Breast epithelium (tissue), 4 donors: ENCODE results near the gene ATMIN. TPM values are rescaled to one million over a fixed set of nuclear protein-coding genes. Genes with fewer than 3 reads are reported as not detected.

Source experiments
- DNase-seq, 2 donors: peaks; one replicate each; pipeline ENCODE4 v3.0.0-alpha.2; 2019; ENCODE audit warnings: low spot score in 2 of 2
- H3K27ac ChIP-seq, 2 donors: fragments of 200-600 bp; sonication (generic) in 1 of 2; one replicate each; pipeline ENCODE4 v1.5.1; 2016 to 2019; ENCODE audit warnings: mild to moderate bottlenecking in 1 of 2
- H3K27me3 ChIP-seq, 2 donors: fragments of 200-600 bp; sonication (generic) in 1 of 2; one replicate each; pipeline versions ENCODE4 v1.5.1 to v1.6.0; 2017 to 2019; ENCODE audit warnings: control low read depth in 1 of 2, mild to moderate bottlenecking in 1 of 2
- H3K36me3 ChIP-seq: fragments of 200-600 bp; one replicate; pipeline ENCODE4 v1.5.1; 2019
- H3K4me1 ChIP-seq, 2 donors: fragments of 200-600 bp; sonication (generic); one replicate each; pipeline ENCODE4 v1.5.1; 2016 to 2019; ENCODE audit warnings: control low read depth in 1 of 2
- H3K4me3 ChIP-seq, 3 donors: fragments of 200-600 bp; sonication (generic); 1 replicate in 2 of 3; 2 replicates in 1 of 3; pipeline ENCODE4 v1.5.1; 2016 to 2019; ENCODE audit warnings: mild to moderate bottlenecking in 3 of 3, moderate library complexity in 2 of 3
- H3K9me3 ChIP-seq, 2 donors: fragments of 200-600 bp; sonication (generic) in 1 of 2; one replicate each; pipeline ENCODE4 v1.5.1; 2016 to 2019; ENCODE audit warnings: control low read depth in 1 of 2
- POLR2A ChIP-seq: fragments of 450-650 bp; IDR thresholded peaks from one replicate; pipeline ENCODE4 v1.6.1; 2016; ENCODE audit warnings: antibody characterized with exemption, mild to moderate bottlenecking, moderate library complexity
- POLR2AphosphoS5 ChIP-seq, 3 donors: sonication (generic); formaldehyde crosslinking; IDR thresholded peaks; one replicate each; pipeline ENCODE4 v1.6.1; 2017; ENCODE audit warnings: antibody characterized with exemption in 3 of 3
- intact Hi-C: fragments of 100-400 bp; cut with DNase I; formaldehyde crosslinking; loops from one replicate; pipeline ENCODE4 v1.15.1; 2023; ENCODE audit warnings: low total_unique reads
- total RNA-seq, 3 donors: library from RNA; depleted of rRNA; stranded (reverse); fragments of >200 nt; gene quantifications; one replicate each; pipeline ENCODE4 v1.1.0, GENCODE V29; 2016
- TF ChIP-seq, protein P1 (sequence below), 3 donors: fragments of 450-650 bp; IDR thresholded peaks; one replicate each; pipeline ENCODE4 v1.5.1; 2016 to 2017; ENCODE audit warnings: antibody characterized with exemption in 3 of 3, mild to moderate bottlenecking in 3 of 3, moderate library complexity in 3 of 3

Gene ATMIN
- total RNA-seq, 3 donors from 2014 or later: 37.4 to 54.9 (median 42.6) TPM

DNA sequence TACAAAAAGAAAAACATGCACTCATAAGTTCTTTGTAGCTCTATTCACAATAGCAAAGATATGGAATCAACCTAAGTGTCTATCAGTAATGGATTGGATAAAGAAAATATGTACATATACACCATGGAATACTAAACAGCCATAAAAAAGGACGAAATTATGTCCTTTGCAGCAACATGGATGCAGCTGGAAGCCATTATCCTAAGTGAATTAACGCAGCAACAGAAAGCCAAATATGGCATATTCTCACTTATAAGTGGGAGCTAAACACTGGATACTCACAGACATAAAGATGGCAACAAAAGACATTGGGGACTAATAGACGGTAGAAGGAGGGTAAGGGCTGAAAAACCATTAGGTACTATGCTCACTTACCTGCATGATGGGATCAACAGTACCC is 34.8 kb upstream of the ATMIN start:
- TF ChIP-seq POLR2A: no peak
- TF ChIP-seq POLR2AphosphoS5 (IDR thresholded peaks at IDR 0.05): no peak
- TF ChIP-seq, protein P1, sequence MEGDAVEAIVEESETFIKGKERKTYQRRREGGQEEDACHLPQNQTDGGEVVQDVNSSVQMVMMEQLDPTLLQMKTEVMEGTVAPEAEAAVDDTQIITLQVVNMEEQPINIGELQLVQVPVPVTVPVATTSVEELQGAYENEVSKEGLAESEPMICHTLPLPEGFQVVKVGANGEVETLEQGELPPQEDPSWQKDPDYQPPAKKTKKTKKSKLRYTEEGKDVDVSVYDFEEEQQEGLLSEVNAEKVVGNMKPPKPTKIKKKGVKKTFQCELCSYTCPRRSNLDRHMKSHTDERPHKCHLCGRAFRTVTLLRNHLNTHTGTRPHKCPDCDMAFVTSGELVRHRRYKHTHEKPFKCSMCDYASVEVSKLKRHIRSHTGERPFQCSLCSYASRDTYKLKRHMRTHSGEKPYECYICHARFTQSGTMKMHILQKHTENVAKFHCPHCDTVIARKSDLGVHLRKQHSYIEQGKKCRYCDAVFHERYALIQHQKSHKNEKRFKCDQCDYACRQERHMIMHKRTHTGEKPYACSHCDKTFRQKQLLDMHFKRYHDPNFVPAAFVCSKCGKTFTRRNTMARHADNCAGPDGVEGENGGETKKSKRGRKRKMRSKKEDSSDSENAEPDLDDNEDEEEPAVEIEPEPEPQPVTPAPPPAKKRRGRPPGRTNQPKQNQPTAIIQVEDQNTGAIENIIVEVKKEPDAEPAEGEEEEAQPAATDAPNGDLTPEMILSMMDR (IDR thresholded peaks at IDR 0.05): no peak
- peaks cover 0 to 4% of the 10 kb centered on the region in 2 donors for H3K4me1 ChIP-seq
- no peak overlapping the region for H3K27ac ChIP-seq
- no peaks in the 10 kb centered on the region for H3K9me3 ChIP-seq
- H3K36me3 ChIP-seq: no peaks in the 10 kb centered on the region
- no peak for DNase-seq
- intact Hi-C loops: no loop called here
- H3K4me3 ChIP-seq: no peak overlapping the region
- no peaks in the 10 kb centered on the region for H3K27me3 ChIP-seq

DNA sequence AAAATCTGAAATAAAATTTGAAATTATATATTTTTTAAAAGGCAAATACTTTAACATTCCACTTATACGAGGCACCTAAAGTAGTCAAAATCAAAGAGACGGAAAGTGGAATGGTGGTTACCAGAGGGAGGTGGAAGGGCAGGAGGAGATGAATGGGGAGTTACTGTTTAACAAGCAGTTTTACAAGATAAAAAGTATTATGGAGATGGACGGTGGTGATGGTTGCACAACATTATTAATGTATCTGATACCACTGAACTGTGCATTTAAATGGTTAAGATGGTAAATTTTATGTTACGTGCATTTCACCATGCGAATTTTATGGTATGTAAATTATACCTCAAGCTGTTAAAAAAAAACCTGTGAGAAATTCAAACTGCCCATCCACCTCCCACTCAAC is 34.3 kb upstream of the ATMIN start:
- H3K4me3 ChIP-seq: no peak overlapping the region
- intact Hi-C loops: no loop called here

DNA sequence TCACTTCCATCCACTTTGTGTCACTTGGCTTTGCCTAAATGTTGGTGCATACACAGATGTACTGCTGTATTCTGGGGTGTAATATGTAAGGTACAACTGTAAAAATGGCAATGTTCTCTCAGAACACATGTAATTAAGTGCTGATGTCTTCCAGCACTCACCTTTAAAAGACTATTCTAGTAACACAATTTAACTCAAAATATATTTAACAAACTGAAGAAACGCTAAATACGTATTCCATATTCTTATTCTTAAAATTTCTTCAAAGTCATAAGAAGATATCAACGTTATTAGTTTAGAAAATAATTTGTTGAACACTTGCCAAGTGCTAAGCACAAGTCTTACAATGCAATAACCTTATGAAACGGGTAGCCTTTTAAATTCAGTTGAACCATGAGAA is 32.6 kb upstream of the ATMIN start:
- no peak overlapping the region for H3K4me3 ChIP-seq
- no peak overlapping the region for H3K27ac ChIP-seq
- intact Hi-C loops: no loop called here
- no peaks in the 10 kb centered on the region for H3K27me3 ChIP-seq
- no peaks in the 10 kb centered on the region for H3K36me3 ChIP-seq
- TF ChIP-seq, protein P1 (IDR thresholded peaks at IDR 0.05): no peak
- no peak for TF ChIP-seq POLR2AphosphoS5 (IDR thresholded peaks at IDR 0.05)
- TF ChIP-seq POLR2A: no peak
- H3K9me3 ChIP-seq: no peaks in the 10 kb centered on the region
- no peak for DNase-seq
- peaks cover 0 to 4% of the 10 kb centered on the region in 2 donors for H3K4me1 ChIP-seq

More for the DNA sequence above, 34.3 kb upstream of the ATMIN start:
- H3K4me1 ChIP-seq: peaks cover 0 to 4% of the 10 kb centered on the region in 2 donors
- H3K9me3 ChIP-seq: no peaks in the 10 kb centered on the region
- TF ChIP-seq, protein P1 (IDR thresholded peaks at IDR 0.05): no peak
- TF ChIP-seq POLR2AphosphoS5 (IDR thresholded peaks at IDR 0.05) (no peak), POLR2A (no peak)
- H3K36me3 ChIP-seq: no peaks in the 10 kb centered on the region
- H3K27me3 ChIP-seq: no peaks in the 10 kb centered on the region
- no peak for DNase-seq
- no peak overlapping the region for H3K27ac ChIP-seq

DNA sequence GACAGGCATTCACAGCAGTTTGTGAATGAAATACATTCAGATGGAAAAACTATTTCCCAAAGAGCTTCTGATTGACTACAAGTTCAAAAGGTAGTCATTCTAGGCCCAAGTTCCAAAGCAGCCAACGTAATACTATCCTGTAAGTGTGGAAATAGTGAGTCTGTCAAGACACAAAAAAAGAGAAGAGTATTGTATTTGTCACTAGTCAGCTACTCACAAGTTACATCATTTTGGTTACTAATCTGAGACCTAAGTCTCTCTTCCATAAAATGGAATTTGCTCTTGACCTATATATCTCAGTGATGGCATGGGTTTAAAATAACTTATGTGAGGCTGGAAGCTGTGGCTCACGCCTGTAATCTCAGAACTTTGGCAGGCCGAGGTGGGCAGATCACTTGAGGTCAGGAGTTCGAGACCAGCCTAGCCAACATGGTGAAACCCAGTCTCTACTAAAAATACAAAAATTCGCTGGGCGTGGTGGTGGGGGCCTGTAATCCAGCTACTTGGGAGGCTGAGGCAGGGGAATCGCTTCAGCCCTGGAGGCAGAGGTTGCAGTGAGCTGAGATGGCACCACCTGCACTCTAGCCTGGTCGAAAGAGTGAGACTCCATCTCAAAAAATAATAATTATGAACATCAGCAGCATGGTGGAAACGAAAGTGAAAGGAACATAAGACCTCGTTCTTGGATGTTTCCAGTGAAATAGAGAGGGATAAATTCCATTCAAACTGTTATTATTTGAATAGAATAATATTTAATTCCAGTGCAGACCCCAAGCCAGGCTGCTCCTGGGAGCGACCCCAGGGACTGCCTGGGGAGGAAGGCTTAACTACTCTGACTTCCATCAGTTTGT is 31.8 kb upstream of the ATMIN start:
- TF ChIP-seq POLR2AphosphoS5 (IDR thresholded peaks at IDR 0.05) (no peak), POLR2A (no peak)
- TF ChIP-seq, protein P1 (IDR thresholded peaks at IDR 0.05): no peak
- Histone ChIP-seq H3K4me1 (peaks cover 0 to 4% of the 10 kb centered on the region in 2 donors), H3K27me3 (no peaks in the 10 kb centered on the region), H3K36me3 (no peaks in the 10 kb centered on the region), H3K9me3 (no peaks in the 10 kb centered on the region), H3K4me3 (peak overlapping the region in 2 of 3 donors; percentile 10 to 42), H3K27ac (peak overlapping the region in 1 of 2 donors; percentile 40)
- no peak for DNase-seq
- intact Hi-C loops: no loop called here

DNA sequence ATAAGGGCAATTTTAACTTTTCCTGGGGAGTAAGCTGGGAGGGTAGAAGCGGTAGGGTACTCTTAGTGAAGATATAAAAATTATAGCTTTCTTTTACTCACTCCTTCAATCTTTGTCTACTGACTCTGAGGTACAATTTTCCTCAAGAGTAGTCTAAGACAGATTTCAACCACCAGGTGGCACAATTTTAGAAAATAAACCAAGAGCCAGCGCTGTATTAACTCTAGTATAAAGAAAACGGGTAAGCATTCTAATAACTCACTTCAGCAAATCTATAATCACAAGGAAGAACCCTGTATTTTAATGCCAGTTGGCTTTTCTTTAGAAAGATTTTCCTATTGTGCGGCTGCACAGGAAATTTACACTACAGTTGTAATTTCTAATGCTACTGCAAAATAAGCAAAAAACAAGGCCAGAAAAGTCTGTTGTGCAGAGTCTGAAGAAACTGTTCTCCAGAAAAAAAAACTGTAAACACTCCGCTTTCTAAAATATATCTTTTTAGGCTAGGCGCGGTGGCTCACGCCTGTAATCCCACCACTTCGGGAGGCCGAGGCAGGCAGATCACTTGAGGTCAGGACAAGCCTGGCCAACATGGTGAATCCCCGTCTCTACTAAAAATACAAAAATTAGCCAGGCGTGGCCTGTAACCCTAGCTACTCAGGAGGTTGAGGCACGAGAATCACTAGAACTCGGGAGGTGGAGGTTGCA is 30.8 kb upstream of the ATMIN start:
- peaks cover 0 to 4% of the 10 kb centered on the region in 2 donors for H3K4me1 ChIP-seq
- no peaks in the 10 kb centered on the region for H3K36me3 ChIP-seq
- peak overlapping the region in 1 of 3 donors; percentile 42 for H3K4me3 ChIP-seq
- H3K9me3 ChIP-seq: no peaks in the 10 kb centered on the region
- H3K27me3 ChIP-seq: no peaks in the 10 kb centered on the region
- intact Hi-C loops: no loop called here
- DNase-seq: no peak
- peak overlapping the region in 1 of 2 donors; percentile 40 for H3K27ac ChIP-seq
- TF ChIP-seq POLR2AphosphoS5 (IDR thresholded peaks at IDR 0.05): no peak
- TF ChIP-seq POLR2A: no peak
- TF ChIP-seq, protein P1 (IDR thresholded peaks at IDR 0.05): peak; percentile 37 to 63 (median 59)
